Endometrial microvascular endothelial cells (primary cell): ENCODE measurements around the gene GNAT2. TPM values are rescaled to one million over a fixed set of nuclear protein-coding genes. Genes with fewer than 3 reads are reported as not detected.

Experiments used
- in situ Hi-C: cut with HindIII; loops from 2 replicates; pipeline ENCODE4 v1.10.0; 2017; ENCODE audit warnings: low sequenced_read_pairs, low pct_unique_long_range_greater_than_20kb; ENCODE audit errors: inconsistent ontology term
- total RNA-seq: library from RNA; depleted of rRNA; stranded (reverse); fragments of >200 nt; gene quantifications from one replicate; pipeline ENCODE4 v1.2.3, GENCODE V29; 2015; ENCODE audit errors: inconsistent ontology term

Gene GNAT2
- total RNA-seq, 1 donor from 2014 or later: not detected

DNA sequence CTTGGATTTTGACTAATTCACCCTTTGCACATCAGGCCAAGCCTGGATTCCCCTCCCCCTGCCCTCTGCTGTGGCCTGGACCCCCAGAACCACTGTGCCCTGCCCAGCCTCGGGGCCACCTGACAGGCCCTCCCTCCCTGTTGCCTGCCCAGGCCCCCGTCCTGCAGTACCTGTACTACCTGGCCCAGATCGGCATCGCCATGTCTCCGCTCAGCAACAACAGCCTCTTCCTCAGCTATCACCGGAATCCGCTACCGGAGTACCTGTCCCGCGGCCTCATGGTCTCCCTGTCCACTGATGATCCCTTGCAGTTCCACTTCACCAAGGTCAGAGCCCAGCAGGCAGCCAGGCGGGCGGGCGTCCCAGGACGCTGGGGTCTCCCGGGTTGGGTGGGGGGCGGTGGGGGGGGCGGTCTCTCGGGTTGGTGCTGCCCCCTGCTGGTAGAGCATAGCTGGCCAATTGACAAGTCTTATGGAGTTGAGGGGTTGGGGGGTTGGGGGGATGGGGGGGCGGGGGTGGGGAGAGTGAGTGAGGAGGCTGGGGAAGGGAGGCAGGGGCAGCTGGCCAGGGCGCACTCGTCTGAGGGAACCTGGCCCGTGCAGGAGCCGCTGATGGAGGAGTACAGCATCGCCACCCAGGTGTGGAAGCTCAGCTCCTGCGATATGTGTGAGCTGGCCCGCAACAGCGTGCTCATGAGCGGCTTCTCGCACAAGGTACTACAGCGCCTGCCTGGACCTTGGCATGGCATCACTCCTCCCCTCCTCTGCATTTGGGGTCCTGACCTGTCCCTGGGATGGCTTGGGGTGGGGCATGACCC, 10.9 kb upstream of the GNAT2 start:
- in situ Hi-C loops: no loop called here

DNA sequence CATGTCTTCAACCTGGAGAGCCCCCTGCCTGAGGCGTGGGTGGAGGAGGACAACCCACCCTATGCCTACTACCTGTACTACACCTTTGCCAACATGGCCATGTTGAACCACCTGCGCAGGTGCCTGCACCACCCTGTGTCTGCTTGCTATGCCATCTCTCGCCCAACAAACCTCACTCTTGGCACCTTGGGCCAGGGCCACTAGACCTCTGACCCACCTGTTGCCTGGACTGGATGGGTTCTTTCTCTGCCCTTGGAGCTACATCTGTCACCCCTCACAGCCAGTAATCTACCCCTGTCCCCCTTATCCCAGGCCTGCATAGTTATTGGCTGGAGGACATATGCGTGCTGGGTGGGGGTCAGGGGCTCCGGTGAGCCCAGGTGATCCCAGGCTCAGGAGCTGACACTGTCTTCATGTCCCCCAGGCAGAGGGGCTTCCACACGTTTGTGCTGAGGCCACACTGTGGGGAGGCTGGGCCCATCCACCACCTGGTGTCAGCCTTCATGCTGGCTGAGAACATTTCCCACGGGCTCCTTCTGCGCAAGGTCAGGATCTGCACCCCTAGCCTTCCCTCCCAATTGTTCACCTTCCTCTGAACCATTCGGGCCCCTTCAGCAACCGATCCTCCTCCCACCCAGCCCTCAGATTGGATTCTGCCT, 10.1 kb upstream of the GNAT2 start:
- in situ Hi-C loops: no loop called here

DNA sequence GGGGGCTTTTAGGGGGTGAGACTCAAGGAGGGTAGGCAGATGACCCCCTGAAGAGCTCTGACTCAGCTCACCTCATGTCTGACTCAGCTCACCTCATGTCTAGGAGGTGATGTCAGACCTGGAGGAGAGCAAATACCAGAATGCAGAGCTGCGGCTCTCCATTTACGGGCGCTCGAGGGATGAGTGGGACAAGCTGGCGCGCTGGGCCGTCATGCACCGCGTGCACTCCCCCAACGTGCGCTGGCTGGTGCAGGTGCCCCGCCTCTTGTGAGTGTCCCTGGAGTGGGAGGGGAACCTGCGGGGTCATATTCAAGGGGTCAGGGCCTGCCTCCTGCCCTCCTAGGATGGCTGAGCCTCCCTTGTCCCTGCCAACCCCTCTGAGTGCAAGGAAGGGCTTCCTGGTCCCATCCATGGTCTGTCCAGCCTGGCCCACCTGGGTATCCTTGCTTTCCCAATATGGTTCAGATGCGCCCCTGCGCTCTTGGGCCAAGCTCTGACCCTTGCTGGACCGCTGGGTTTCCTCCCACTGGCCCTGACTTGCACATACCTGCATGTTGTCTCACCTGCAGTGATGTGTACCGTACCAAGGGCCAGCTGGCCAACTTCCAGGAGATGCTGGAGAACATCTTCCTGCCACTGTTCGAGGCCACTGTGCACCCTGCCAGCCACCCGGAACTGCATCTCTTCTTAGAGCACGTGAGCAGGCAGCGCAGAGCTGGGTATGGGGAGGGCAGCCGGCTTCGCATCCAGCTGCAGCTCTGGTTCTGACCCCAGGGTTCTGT, 9.3 kb upstream of the GNAT2 start:
- in situ Hi-C loops: no loop called here

DNA sequence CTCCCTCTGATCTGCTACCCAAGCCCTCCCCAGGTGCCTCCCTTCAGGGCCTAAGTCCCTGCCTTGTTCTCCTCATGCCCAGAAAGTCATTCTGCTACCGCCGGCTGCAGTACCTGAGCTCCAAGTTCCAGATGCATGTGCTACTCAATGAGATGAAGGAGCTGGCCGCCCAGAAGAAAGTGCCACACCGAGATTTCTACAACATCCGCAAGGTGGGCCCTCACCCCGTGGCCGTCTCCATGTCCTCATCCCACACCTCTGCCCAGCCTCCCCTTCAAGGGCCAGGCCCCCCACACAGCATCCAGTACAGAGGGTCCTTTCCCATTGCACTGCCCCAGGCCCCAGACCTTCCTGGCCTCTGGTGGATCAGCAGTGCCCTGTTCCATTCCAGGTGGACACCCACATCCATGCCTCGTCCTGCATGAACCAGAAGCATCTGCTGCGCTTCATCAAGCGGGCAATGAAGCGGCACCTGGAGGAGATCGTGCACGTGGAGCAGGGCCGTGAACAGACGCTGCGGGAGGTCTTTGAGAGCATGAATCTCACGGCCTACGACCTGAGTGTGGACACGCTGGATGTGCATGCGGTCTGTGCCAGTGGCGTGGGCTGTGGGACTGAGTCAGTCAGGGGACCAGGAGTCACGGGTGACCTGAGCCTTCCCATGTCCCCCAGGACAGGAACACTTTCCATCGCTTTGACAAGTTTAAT, 8.4 kb upstream of the GNAT2 start:
- in situ Hi-C loops: no loop called here

DNA sequence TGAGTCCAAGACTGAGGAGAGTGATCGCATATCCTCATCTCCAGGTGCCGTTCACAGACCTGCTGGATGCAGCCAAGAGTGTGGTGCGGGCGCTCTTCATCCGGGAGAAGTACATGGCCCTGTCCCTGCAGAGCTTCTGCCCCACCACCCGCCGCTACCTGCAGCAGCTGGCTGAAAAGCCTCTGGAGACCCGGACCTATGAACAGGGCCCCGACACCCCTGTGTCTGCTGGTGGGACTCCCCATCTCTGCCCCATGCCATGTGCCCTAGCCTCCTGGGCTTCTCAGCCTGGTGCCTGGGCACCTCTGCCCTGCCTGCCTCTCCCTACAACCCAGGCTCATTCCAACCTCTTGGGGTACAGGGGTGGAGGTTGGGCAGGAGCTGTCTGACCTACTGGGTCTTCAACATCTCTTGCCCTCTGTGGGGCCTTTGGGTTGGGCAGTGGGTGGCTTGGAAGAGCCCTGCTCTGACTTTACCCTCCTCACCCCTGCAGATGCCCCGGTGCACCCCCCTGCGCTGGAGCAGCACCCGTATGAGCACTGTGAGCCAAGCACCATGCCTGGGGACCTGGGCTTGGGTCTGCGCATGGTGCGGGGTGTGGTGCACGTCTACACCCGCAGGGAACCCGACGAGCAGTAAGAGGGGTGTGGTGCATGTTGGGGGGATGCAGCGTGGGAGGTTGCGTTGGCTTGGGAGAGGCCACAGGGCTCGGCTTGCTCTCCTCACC, 7.4 kb upstream of the GNAT2 start:
- in situ Hi-C loops: no loop called here

DNA sequence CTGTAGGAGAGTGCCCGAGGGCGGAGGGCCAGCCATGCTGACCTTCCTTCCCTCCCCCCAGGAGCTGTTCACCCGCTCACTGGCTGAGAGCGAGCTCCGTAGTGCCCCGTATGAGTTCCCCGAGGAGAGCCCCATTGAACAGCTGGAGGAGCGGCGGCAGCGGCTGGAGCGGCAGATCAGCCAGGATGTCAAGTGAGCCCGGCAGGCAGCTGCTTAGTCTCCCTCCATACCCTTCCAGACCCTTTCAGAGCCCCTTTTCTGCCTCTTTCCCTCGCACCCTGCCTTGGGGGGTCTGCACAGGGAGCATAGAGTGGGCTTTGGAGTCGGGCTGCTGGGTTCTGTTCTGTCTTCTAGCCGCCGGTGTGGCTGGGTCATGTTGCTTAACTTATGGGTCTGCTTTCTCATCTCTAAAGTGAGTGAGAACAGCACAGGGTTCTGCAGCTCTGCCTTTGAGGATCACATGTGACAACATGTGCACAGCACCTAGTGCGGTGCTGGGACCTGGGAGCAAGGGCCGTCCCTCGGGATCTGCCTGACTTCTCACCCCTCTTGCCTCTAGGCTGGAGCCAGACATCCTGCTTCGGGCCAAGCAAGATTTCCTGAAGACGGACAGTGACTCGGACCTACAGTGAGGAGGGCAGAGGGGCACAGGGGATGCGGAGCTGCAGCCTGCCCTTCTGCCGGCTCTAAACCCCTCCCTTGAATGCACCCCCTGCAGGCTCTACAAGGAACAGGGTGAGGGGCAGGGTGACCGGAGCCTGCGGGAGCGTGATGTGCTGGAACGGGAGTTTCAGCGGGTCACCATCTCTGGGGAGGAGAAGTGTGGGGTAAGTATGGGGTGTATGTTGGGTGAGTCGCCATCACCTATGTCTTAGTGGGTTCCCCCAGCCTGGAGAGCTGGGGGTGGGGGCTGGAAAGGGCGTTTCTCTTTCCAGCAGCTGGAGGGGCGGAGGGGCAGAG, 6.5 kb upstream of the GNAT2 start:
- in situ Hi-C loops: no loop called here

DNA sequence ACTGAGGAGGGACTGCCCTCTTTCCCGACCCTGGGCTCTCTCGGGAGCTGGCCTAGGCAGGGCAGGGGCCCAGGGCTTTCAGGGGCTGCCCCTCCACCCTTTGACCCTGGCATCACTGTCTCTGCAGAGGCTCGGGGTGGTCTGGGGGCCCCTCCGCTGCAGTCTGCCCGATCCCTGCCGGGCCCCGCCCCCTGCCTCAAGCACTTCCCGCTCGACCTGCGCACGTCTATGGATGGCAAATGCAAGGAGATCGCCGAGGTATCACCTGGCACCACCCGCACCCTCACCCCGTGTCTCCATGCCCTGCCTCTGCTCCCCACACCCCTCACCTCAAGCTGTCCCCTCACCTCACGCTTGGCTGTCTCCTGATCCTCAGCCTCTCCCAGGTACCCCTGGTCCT, 5.8 kb upstream of the GNAT2 start:
- in situ Hi-C loops: no loop called here

DNA sequence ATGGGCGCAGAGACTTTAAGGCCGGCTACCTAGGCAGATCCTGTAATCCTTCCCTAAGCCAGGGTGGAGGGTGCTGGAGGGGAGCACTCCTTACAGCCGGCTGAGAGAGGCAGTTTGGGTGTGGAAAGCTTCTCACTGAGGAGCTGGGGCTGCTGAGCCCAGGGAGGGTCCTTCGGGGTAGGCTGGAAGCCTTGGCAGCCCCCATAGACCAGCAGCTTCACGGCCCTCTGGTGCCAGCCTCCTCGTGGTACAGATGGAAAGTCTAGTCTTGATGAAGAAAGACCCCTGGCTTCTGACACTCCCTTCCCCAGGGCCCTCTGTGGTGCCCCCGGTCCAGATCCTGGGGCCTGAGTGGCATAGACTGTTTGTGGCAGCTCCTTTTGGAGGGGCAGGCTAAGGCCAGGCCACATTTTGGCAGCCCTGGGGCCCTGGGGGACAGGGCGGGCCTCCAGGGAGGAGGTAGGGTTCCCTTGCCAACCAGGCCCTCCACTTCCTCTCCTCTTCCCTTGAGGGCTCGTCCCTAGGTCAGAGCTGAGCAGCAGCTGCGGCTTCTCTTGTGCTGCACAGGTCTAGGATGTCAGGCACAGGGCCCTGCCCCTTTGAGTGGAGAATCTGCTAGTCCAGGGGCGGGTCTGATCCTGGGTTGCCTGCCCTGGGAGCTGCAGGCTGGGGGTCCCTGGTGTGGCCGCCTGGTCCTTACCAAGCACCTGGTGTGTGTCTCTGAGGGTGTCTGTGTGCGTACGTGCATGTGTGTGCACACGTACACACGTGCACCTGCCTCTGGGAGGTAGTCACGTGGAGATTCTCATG, 5.0 kb upstream of the GNAT2 start:
- in situ Hi-C loops: no loop called here

DNA sequence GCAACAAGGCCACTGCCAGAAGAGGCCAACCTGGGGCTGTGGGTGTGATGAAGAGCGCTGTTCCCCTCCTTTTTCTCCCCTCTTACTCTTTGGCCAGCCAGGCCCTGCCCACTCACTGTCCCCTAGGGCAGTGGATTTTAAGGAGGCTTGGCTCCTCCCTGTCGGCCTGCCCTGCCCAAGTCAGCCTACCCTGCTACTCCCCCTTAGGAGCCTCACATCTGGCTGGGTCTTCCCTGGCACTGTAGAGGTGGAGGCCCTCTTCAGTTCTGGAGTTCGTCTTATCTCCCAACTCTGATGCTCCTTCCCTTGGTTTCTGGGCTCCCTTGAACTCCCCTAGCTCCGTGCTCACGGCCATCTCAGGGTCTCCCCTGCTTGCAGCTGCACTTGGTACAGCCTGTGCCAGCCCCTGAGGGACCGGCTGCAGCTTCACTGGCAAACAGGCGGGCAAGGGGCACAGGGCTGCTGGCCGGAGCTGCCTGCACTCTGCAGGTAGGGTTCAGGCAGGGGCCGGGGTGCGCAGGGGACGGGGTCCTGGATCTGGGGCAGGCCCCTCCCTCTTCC, 4.3 kb upstream of the GNAT2 start:
- in situ Hi-C loops: no loop called here

DNA sequence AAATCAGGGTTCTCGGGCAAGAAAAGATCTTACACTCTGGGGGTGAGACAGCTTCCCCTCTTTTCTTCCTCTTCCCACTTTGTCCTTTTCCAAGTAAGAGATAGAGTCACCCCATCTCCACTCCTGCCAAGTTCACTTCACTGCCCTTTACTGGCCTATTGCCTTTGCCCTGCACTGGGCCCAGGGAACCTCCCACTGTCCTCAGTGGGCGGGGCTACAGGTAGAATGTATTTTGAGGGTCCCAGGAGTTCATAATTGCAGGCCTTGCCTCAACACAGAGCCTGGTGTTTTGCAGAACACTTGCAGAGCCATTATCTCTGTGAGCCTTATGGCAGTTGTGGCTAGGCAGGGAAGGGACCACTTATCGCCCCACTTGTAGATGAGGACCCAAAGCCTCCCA, 3.5 kb upstream of the GNAT2 start:
- in situ Hi-C loops: no loop called here

DNA sequence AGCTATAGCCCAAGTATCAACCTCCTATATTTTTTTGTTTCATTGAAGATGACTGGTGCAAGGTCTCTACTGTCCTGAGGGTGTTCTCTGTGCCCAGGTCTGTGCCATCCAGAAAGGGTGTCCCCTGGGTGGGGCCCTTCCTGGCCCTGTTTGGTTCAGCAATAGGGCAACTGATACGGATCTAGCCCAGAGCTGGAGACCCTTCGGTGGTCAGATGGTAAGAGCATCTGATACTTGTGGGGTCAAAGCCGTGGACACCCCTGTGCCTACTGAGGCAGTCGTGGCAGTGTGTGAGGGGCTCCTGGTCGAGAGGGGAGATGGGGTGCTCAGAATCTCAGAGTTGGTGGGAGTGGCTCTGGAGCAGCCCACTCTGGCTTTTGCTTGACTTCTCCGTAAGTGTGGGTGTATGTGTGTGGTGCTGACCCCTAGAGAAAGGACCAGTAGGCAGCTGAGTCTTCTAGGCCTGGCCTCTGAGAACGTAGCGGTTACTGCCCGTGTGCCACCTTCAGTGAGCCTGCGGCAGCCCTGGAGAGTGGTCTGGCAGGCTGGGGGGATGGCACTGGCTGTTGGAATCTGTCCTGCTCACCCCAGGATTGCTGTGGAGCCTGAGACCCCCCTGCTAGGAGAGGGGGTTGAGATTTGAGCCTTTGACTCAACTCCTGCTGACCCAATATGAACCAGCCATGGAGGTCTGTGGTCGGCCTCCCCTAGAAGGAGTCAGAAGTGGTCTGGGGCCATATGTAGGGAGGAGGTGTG, 2.9 kb upstream of the GNAT2 start:
- in situ Hi-C loops: no loop called here

DNA sequence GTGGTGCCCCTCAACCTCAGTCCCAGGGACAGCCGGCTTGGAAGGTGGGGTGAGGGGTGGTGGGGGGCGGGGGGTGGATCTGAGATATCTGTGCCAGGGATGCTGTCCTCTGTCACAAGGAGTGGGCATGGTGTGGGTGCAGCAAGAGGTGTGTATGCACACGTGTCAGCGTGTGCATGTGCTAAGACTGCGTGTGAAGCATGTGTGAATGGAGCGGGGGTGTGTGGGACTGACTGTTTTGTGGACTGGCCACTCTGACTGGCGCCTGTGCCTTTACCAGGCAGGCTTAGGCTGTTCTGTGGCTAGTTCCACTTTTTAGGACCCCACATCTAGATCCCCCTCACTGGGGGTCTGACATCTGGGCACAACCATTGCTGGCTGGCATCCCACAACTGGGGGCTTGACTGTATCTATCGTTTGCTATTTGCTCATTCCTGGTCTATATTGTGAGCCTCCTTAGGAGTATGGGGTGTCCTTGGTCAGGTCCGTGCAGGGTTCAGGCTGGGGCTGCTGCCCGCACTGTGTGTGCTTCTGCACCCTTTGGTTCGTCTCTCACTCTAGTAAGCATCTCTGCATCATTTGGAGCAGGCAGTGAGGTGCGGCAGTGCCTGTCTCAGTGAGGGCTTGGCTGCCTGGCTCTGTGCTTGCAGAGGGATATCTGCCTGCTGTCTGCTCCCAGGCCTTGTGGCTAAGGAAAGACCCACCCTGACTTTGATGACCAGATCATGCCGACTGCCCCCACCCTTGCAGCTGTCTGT, 2.1 kb upstream of the GNAT2 start:
- in situ Hi-C loops: no loop called here

DNA sequence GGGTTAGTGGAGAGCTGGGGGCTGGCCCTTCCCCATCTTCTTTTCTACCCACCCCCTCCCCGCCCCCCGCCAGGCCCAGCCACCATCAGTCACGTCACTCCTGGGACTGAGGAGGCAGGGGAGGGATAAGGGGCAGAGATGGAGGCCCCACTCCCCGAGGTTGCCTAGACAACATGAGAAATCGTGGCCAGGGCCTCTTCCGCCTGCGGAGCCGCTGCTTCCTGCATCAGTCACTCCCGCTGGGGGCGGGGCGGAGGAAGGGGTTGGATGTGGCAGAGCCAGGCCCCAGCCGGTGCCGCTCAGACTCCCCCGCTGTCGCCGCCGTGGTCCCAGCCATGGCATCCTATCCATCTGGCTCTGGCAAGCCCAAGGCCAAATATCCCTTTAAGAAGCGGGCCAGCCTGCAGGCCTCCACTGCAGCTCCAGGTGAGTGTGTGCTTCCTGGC, 1.4 kb upstream of the GNAT2 start:
- in situ Hi-C loops: no loop called here

DNA sequence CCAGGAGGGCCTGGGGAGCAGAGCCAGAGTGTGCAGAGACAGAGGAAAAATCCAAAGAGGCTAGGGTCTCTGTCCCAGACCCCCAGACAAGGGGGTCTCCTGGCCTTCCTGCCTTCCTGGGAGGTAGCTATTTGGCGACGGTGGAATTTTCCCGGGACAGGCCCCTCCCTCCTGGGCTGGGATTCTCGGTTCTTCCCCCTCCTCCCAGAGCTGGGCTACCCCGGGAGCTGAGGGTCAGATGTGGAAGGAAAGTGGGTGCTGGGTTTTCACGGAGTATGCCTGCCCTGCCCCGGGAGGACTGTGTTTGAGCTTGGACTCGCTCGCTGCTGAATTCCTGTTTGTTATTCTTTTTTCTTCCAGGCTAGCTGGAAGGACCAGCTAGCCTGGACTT, 980 bp upstream of the GNAT2 start:
- in situ Hi-C loops: no loop called here
